Mucosa of descending colon (tissue), 3 donors: ENCODE measurements around the gene ARF3. TPM values are rescaled to one million over a fixed set of nuclear protein-coding genes. Genes with fewer than 3 reads are reported as not detected.

Source experiments
- ATAC-seq: fragments of 200-7000 bp; cut with Tn5 transposase; one replicate; pipeline ENCODE4 v1.9.1; 2020; ENCODE audit warnings: mild to moderate bottlenecking, moderate library complexity
- DNase-seq, 3 donors: peaks; one replicate each; pipeline ENCODE4 v3.0.0-alpha.2; 2020
- H3K36me3 ChIP-seq: fragments of 200-600 bp; one replicate; pipeline ENCODE4 v1.8.0; 2021; ENCODE audit warnings: low read depth, mild to moderate bottlenecking
- H3K4me1 ChIP-seq: fragments of 200-600 bp; one replicate; pipeline ENCODE4 v1.8.0; 2021; ENCODE audit warnings: low read depth, mild to moderate bottlenecking
- H3K4me3 ChIP-seq: fragments of 200-600 bp; one replicate; pipeline ENCODE4 v1.8.0; 2021; ENCODE audit warnings: mild to moderate bottlenecking
- H3K9me3 ChIP-seq: fragments of 200-600 bp; one replicate; pipeline ENCODE4 v1.8.0; 2021; ENCODE audit warnings: mild to moderate bottlenecking
- intact Hi-C, 2 donors: fragments of 100-400 bp; cut with DNase I in 1 of 2; cut with micrococcal nuclease in 1 of 2; formaldehyde crosslinking; loops; one replicate each; pipeline versions ENCODE4 v1.11.0 to v1.11.1; 2022; cut with DNase I, micrococcal nuclease
- total RNA-seq, 3 donors: library from RNA; stranded (reverse); fragmentation: NEBNext Ultra II Directional in 2 of 3; extraction: Animal tissue kit (Norgen Biotek cat#: 25700) in 2 of 3; gene quantifications; one replicate each; pipeline versions ENCODE4 v1.2.1 to v1.2.4, GENCODE V29; 2021 to 2023
- TF ChIP-seq, protein P1 (sequence below): fragments of 200-600 bp; IDR thresholded peaks from one replicate; pipeline ENCODE4 v1.8.0; 2022; ENCODE audit warnings: antibody characterized with exemption, mild to moderate bottlenecking
- donor health status: DM: no; HTN: no; CAD: no; lungs with moderate emphysema.
- donor health status: DM: no; HTN: no; CAD: no.
- donor health status: DM: no; HTN: yes; CAD: no.

Gene ARF3
- total RNA-seq, 3 donors from 2014 or later = 207 to 280 (median 266) TPM

DNA sequence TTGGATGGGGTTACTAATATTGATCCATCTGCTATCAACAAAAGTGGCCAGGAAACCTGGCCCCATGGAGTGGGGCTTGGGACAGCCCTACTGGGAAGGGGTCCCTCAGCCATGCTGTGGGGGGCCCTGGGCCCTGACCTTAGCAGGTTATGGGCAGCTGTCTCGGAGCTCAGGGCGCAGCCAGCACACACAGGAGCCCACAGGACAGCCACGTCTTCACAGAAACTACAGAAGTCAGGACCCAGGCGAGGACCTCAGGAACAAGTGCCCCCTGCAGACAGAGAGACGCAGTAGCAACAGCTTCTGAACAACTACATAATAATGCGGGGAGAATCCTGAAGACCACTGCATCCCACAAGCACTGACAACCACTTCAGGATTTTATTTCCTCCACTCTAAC is 20.1 kb downstream of the ARF3 start:
- Histone ChIP-seq H3K9me3 (no peaks in the 10 kb centered on the region), H3K36me3 (no peaks in the 10 kb centered on the region), H3K4me1 (no peaks in the 10 kb centered on the region), H3K4me3 (no peak overlapping the region)
- intact Hi-C loops = no loop called here
- ATAC-seq = no peak
- TF ChIP-seq, protein P1, sequence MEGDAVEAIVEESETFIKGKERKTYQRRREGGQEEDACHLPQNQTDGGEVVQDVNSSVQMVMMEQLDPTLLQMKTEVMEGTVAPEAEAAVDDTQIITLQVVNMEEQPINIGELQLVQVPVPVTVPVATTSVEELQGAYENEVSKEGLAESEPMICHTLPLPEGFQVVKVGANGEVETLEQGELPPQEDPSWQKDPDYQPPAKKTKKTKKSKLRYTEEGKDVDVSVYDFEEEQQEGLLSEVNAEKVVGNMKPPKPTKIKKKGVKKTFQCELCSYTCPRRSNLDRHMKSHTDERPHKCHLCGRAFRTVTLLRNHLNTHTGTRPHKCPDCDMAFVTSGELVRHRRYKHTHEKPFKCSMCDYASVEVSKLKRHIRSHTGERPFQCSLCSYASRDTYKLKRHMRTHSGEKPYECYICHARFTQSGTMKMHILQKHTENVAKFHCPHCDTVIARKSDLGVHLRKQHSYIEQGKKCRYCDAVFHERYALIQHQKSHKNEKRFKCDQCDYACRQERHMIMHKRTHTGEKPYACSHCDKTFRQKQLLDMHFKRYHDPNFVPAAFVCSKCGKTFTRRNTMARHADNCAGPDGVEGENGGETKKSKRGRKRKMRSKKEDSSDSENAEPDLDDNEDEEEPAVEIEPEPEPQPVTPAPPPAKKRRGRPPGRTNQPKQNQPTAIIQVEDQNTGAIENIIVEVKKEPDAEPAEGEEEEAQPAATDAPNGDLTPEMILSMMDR = no peak
- no peak for DNase-seq

GRCh38 chr12:48936379-48936979 is 20.8 kb downstream of the ARF3 start:
- no peaks in the 10 kb centered on the region for H3K36me3 ChIP-seq
- TF ChIP-seq, protein P1 = peak; percentile 77
- peak; percentile 59 to 90 (median 77) for DNase-seq
- no peak overlapping the region for H3K4me3 ChIP-seq
- no peaks in the 10 kb centered on the region for H3K9me3 ChIP-seq
- ATAC-seq = peak; percentile 75
- no peaks in the 10 kb centered on the region for H3K4me1 ChIP-seq
- intact Hi-C loops = no loop called here

GRCh38 chr12:48934312-48934706 is 23.0 kb downstream of the ARF3 start:
- DNase-seq = peak in 1 of 3 donors; percentile 40
- TF ChIP-seq, protein P1 = peak; percentile 16
- Histone ChIP-seq H3K36me3 (no peaks in the 10 kb centered on the region), H3K9me3 (no peaks in the 10 kb centered on the region), H3K4me1 (no peaks in the 10 kb centered on the region), H3K4me3 (no peak overlapping the region)
- peak; percentile 30 for ATAC-seq
- intact Hi-C loops = no loop called here

- intact Hi-C loops = no loop called here
- DNase-seq (no peak), ATAC-seq (peak; percentile 59)
- Histone ChIP-seq H3K9me3 (no peaks in the 10 kb centered on the region), H3K36me3 (no peaks in the 10 kb centered on the region), H3K4me3 (no peak overlapping the region), H3K4me1 (no peaks in the 10 kb centered on the region)
- TF ChIP-seq, protein P1 = no peak
These were observed 23.5 kb downstream of the ARF3 start for GRCh38 chr12:48933664-48934311.

- DNase-seq (no peak), ATAC-seq (no peak)
- intact Hi-C loops = no loop called here
- TF ChIP-seq, protein P1 = no peak
- Histone ChIP-seq H3K4me1 (no peaks in the 10 kb centered on the region), H3K4me3 (no peak overlapping the region), H3K36me3 (no peaks in the 10 kb centered on the region), H3K9me3 (no peaks in the 10 kb centered on the region)
These were observed 24.4 kb downstream of the ARF3 start for GRCh38 chr12:48932878-48933277.
